ENCODE data around the gene PIP5K1B.

DNA sequence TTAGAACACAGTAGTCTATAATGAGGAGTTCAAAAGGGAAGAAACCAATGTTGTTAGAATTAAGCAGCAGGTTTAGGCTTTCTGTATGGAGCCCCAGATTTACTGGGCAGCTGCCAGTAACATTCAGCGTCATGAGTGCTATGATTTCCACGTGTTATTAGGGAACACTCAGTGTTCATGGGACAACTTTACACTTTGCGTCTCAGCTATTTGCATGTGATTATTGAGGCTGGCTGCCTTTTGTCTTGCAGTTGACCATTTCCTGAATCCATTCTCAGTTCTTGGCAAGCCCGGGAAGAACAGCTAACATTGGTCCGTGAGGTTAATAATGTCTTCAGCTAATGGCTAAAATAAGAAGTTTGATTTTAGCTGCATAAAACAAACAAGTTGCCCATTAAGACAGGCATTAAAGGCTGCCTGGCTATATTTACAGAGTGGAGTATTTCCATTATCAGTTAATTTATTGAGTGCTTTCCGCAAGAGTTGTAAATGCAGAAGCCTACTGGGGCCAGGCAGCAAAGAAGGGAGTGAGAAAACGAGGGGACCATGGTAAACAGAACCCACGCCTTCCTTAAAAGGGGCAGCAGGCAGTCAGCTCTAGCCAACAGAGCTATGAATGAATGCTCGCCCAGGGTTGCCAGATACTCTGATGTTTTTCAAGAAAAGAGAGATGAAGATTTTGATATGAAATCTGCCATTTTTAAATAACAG lies 120.9 kb downstream of the PIP5K1B start:
- TF ChIP-seq CTCF (conservative IDR thresholded peaks at IDR 0.05 in 1 of 2, IDR thresholded peaks at IDR 0.05 in 1 of 2; ENCODE audit: extremely low read depth in 1 of 2, insufficient read depth in 1 of 2, low read depth in 1 of 2, low read length in 2 of 2) (no peak), EZH2 (IDR thresholded peaks at IDR 0.05; ENCODE audit: borderline replicate concordance, low read length) (no peak)

All from mammary epithelial cell (primary cell).